Activated CD4-positive, alpha-beta T cell treated with anti-CD3 and anti-CD28 coated beads for 48 hours (primary cell): ENCODE data around the gene C4orf51.
A peak's percentile ranks its signal among the peaks of the same experiment; 100 is the strongest.
"Not testable (repeated sequence)": the region's sequence is repeated elsewhere in the genome, so short reads cannot be mapped to it uniquely, and the experiment has no call there.

Experiments
- DNase-seq: peaks from one replicate; pipeline ENCODE4 v3.0.0-alpha.2; 2020

Gene C4orf51

DNA sequence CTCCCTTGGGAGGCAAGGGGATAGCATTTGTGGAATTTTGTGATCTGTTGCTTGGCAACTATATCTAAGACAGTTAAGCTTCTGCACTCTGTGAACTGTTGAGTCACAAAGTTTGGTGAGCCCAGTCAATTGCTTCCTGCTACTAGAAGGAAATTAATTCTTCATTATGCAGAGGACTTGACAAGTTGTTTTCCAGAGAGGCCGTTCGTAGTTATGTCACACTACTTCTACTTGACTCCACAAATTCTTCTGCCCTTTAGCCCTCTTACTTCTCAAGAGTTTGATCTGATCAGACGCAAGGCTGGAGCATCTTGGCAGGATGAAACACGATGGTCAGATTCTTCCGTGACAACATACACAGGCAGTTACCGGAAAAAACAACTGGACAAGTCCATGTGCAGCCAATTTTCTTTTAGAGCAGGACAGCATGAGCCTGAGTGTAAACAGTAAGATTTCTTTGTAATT lies at the start of gene C4orf51:
TSS of gene C4orf51 (plus strand) at position 156 of the 465 bp plus-strand sequence. CDS start at position 214, 58 bp downstream.
- no peak for DNase-seq

DNA sequence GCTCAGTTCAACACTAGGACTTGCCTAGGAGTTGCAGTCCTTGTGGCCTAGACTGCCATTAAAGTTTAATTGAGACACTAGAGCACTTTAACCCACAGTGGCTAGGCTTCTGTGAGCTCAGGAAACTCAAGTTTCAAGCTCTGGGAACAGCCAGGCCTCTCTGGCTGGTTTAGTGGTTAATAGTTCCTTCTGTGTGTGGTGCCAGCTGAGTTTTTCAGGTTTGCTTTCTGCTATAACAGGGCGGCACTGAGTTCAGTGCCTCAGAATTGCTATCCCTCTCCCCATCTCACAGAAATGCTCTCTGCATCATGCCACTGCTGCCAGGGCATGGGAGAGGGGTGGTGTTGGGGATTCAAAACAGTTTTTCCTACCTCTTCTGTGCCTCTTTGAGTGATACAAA lies 44.8 kb upstream of the C4orf51 start:
- DNase-seq, result no peak

DNA sequence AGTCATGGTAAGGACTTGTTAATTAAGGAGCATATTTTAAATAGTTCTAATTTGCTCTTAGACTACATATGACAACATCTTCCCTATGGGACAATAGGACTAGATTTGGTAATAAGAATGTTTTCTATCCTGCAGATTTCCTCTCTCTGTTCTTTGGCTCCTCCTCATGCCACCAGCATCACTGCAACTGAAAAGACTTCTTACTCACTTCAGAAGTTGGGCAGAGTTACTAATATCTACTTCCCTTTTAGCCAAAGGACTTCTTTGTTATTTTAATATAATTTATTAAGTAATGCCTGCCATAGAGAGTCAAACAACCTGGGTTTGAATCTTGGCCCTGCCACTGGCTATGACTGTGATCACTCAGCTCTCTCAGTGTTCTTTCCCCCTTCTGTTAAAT lies 44.3 kb upstream of the C4orf51 start:
- DNase-seq, result no peak

DNA sequence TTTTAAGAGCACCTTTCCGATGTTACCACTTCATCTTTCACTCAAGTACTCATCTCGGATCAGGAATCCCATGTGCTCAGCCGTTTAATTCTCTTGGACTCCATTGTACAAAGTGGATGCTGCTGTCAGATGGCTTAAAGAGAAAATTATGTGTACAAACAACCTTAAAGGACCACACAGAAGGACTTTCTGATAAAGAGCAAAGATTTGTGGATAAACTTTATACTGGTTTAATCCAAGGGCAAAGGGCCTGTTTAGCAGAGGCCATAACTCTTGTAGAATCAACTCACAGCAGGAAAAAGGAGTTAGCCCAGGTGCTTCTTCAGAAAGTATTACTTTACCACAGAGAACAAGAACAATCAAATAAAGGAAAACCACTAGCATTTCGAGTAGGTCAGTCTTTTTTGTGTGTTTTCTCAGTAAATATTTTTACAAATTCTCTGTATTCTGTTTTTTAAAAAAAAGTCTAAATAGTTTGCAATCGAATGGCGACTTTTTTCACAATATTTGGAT lies 40.7 kb upstream of the C4orf51 start:
- DNase-seq, result no peak

DNA sequence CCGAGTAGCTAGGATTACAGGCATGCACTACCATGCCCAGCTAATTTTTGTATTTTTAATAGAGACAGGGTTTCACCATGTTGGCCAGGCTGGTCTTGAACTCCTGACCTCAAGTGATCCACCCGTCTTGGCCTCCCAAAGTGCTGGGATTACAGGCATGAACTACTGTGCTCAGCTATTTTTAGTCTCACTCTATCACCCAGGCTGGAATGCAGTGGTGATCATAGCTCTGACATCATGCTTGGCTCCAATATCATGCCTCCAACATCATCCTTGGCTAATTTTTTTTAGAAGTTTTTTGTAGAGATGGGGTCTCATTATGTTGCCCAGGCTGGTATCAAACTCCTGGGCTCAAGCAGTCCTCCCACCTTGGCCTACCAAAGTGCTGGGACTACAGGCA lies 39.7 kb upstream of the C4orf51 start:
- DNase-seq, result not testable (repeated sequence)

DNA sequence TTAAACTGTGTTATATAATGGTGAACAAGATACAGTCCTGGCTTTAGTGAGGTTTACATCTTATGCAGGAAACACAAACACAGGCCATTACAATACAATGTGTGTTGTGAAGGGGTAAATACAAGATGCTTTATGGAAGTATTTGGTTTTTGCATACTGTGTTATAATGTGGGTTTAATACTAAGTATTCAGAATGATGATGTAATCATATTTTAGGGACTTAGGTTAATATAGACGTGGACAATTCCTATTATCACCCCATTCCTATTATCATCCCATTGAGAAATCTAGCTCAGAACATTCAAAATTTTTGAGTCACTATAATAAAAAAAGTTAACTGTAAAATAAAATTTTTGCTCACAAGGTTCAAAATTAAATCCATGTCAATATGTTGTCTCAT lies 36.7 kb upstream of the C4orf51 start:
- no peak for DNase-seq

DNA sequence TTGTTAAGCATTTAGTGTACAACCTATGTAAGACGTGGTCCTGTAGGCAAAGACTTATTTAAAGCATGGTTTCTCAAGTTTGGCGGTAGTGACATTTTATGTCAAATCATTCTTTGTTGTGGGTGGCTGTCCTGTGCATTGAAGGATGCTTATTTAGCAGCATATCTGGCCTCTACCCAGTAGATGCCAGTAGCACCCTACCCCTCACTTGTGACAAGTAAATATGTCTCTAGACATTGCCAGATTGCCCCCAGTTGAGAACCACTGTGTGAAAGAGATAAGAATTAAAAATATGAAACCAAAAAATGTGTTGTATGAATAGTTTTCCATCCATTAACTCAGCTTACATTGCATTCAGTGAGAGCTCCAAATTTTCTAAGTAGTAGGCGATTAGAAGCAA lies 35.2 kb upstream of the C4orf51 start:
- DNase-seq, result no peak

DNA sequence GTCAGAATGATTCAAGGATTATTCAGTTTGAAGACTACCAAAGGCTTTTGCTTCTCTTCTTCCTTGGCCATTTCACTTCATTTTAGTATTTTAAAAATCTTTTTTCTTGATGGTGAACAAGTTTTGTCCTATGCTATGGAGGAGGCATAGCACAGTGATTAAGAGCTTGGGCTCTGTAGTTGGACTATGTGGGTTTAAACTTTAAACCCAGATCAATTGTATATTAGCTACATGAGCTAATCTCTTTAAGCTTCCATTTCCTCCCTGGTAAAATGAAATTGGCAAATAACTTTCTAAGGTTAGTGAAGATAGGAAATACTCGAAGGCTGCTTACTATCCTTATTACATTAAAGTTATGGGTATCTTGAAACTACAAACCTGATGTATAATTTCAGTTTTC lies 23.8 kb upstream of the C4orf51 start:
- DNase-seq, result no peak

DNA sequence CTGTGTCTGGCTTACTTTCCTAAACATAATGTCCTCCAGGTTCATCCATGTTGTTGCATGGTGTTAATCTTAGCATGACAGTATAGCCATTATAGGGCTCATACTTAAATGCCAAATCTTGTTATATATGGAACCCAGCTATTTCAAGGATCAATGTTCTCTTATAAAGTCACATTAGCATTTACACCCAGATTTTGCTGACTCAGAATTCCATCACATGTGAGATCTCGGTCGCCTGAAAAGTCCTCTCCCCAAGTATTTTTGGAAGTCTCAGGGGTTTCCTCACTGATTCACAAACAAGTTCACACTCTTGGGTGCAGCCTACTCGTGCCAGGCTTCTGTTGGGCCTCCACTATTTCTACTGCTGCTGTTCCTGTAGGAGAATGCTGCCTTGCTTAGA lies 19.9 kb upstream of the C4orf51 start:
- DNase-seq, result no peak

DNA sequence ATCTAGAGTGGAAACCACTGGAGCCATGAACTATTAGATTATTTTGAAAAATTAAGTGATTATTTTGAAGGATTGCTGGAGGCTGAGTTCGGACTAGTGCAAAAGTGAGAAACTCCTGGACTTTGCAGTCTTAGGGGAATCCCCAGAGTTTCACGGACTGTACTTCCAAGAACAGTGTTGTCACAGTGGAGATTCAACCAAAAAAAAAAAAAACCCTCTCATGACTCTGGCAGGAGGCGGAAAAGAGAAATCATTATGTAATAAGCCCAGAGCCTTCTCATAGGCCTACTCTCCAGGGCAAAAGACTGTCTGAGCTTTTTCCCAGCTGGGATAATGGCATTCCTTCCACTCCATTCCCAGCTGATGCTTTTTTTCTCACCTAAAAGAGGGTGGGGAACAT lies 16.8 kb upstream of the C4orf51 start:
- DNase-seq, result no peak

DNA sequence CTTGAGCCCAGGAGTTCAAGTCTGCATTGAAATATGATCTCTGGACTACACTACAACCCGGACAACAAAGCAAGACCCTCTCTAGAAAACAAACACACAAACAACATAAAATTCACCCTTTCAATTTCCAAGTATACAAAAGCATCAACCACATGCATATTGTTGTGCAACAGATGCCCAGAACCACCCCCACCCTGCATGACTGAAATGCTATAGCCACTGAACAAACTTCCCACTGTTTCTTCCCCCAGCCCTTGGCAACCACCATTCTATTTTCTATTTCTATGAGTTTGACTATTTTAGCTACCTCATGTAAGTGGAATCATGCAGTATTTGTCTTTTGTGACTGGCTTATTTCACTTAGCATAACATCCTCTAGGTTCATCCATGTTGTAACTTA lies 14.2 kb upstream of the C4orf51 start:
- no peak for DNase-seq

DNA sequence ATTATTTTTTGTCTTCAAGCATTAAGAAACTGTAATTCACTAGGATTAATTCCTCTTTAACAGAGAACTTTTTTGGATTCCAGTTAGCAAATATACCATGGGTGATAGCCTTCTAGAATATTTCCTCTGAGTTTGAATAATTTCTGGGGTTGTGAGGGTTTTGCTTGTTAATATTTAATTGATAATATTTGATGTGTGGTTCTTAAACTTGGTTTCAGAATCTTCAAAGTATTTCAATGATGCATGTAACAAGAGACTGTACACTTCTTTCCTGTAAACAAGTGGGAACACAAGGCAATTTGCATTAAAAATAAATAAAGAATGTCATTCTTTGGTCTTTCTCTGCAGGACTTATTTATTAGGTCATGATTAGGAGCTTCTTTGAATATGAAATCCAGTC lies 9.5 kb upstream of the C4orf51 start:
- no peak for DNase-seq

DNA sequence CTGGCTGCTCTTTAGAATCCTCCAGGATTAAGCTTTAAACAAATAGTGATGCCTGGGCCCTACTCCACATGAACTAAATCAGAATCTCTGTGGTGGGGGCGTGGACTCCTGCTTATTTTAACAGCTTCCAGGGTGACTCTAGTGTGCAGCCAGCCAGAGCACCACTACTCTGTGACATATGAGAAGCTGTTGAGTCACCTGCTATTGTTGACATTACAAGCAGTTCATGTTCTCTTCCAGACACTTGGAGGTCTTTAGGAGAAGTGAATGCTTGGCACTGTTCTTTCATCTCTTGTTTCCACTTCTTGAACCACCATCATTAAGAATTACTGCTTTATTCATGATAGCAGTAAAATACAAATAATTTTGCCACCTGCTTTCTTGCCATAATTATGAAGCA lies 426 bp upstream of the C4orf51 start:
- no peak for DNase-seq

DNA sequence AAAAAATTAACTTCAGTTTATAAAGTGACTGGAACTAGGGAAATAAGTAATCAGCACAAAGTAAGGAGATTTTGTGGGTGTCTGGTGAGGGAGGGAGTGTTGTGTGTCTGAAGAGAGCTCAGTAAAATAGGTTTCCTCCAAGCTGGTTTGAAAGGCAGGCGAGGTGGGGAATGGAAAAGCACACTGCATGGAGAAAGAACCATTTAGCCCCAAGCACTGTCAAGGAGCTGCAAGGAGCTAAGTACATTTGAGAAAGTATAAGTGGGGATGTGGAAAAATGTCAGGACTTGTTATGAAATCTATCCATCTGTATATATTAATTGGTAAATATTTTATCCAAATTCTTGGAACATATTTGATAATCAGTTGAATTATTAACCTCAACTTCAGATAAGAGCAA lies 956 bp downstream of the C4orf51 start:
- DNase-seq, result no peak

DNA sequence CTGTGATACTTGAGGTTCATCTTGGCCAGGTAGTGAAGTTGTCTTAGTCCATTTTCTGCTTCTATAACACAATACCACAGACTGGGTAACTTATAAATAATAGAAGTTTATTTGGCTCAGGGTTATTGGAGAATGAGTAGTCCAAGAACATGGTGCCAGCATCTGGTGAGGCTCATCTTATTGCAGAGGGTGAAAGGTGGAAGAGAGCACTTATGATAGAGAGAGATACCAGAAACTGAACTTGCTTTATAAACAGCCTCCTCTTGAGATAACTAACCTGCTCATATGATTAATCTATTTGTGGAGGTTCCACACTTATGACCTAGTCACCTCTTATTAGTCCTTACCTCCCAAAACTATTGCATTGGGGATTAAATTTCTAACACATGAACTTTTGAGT lies 1.6 kb downstream of the C4orf51 start:
- DNase-seq, result no peak

DNA sequence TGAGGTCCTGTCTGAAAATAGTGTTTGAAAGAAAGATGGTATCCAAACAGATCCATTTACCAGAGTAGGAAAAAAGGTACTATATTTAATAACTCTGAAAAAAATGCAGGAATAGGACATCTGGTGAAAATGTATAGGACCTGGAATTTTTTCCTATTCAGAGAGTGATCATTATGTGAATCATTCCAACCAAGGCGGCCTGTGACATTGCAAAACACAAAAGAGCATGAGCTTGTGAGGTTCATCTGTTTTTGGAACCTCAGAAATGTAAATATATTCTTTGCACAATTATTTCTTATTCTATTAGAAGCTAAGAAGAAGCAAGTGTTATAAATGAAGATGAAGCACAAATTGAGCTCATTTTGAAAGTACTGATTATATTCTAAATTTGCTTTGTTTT lies 2.0 kb downstream of the C4orf51 start:
- no peak for DNase-seq

DNA sequence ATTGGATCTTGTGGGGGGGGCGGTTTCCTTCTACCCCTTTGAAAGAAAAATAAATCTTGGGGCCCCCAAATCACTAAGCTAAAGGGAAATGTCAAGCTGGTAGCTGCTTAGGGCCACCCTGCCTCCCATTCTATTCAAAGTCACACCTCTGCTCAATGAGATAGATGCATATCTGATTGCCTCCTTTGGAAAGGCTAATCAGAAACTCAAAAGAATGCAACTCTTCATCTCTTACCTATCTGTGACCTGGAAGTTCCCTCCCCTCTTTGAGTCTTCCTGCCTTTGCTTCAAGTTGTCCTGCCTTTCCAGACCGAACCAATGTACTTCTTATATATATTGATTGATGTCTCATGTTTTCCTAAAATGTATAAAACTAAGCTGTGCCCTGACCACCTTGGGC lies 7.0 kb downstream of the C4orf51 start:
- DNase-seq, result no peak

DNA sequence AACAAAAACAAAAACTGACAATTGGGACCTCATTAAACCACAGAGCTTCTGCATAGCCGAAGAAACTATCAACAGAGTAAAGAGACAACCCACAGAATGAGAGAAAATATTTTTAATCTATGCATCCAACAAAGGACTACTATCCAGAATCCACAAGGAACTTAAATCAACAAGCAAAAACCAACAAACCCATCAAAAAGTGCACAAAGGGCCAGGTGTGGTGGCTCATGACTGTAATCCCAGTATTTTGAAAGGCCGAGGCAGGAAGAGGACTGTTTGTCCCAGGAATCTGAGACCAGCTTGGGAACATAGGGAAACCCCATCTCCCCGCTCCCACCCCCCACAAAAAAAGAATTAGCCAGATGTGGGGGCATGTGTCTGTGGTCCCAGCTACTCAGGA lies 10.7 kb downstream of the C4orf51 start:
- no peak for DNase-seq

DNA sequence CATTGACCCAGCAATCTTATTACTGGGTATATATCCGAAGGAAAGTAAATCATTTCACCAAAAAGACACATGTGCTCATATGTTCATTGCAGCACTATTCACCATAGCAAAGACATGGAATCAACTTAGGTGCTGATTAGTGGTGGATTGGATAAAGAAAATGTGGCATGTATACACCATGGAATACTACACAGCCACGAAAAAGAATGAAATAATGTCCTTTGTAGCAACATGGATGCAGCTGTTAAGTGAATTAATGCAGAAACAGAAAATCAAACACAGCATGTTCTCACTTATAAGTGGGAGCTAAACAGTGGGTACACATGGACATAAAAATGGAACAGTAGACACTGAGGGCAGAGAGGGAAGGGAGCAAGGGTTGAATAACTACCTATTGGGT lies 11.5 kb downstream of the C4orf51 start:
- not testable (repeated sequence) for DNase-seq

DNA sequence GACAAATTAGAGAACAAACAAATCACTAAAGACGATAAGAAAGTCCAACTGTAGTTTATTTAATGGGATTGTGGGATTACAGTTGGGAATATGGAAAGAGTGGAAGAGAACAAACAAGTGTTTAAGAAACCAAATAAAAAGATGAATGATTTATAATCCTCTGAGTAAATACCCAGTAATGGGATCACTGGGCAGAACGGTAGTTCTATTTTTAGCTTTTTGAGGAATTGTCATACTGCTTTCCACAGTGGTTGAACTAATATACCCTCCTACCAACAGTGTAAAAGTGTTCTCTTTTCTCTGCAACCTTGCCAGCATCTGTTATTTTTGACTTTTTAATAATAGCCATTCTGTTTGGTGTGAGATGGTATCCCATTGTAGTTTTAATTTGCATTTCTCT lies 15.0 kb downstream of the C4orf51 start:
- no peak for DNase-seq

DNA sequence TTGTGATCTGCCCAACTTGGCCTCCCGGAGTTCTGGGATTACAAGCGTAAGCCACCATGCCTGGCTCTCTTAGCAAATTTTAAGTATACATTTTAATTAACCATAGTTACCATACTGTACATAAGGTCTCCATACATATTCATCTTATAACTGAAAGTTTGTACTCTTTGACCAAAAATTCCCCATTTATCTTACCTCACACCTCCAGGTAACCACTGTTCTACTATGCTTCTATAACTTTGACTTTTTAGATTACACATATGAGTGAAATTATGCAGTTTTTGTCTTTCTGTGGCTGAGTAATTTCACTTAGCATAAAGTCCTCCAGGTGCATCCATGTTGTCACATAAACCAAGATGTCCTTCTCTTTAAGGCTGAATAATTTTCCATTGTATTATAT lies 17.4 kb downstream of the C4orf51 start:
- no peak for DNase-seq

DNA sequence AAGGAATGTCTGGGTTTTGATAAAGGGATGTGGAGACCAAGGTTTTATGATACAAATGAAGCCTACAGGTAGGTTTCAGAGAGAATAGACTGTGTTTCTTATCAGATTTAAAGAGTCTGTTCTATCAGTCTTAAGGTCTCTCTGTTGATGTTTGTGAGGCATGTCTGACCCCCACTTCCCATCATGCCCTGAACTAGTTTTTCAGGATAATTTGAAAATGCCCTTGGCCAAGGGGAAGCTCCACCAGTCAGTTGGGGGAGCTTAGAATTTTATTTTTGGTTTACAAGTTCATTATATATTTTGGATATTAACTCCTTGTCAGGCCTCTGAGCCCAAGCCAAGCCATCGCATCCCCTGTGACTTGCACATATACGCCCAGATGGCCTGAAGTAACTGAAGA lies 18.6 kb downstream of the C4orf51 start:
- no peak for DNase-seq

DNA sequence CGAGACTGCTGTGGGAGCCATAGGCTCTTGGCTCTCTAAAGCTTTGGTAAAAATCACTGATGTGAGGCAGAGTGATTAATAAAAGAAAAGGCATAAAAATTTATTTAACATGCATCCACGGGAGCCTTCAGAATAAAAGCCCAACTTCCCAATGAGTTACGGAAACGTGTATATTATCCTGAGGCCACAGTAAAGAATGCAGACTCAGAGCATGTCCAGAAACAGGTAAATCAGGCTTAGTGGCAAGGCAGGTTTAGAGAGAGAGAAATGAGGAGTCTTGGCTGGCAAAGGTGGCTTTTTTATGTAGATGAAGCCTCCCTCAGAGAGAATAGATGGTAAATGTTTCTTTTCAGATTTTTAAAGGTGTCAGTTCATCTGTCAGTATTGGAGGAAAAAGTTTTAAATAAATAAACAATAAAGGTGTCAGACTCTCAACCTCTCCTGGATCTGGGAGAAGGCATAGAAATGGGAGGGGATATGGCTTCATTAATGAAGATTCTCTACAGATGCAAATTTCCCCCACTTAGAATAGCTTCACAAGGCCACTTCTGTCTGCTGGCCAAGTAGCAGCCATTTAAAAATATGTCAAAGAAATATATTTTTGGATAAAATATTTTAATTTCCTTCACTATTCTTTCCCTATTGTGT lies 24.0 kb downstream of the C4orf51 start:
- DNase-seq, result no peak

DNA sequence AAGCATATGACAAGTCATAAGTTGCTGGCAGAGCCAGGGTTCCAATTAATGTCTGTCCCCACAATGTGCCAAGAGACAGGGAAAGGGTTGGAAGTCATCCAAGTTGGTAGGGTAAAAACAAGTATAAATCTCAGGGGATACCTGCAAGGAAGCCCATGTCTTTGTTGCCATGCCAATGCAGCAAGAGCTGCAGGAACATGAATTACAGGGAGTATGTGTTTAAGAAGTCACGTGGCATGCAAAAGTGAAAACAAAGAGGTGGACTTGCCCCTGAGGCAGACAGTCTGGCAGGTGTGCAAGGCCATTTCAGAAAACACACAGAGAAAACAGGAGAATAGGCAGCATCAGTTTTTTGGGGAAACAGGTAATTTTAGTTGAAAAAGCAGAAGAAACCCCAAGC lies 29.4 kb downstream of the C4orf51 start:
- DNase-seq, result no peak

DNA sequence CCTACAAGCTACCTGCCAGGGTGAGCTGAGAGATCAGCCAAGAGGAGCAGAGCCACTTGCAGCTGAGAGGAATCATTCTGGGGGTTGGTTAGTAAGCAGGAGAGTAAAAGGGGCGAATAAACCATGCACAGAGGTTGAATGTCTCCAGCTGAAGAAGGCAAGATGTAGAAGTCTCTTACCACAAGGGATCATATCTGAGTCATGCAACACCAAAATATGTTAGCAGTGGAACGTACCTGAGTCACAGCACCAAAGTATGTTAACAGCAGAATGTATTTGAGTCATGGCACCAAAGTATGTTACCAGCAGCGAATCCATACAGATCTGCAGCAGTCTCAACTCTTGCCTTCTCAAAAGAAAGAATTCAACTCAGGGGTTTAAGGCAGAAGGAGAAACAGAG lies 29.9 kb downstream of the C4orf51 start:
- DNase-seq, result peak; percentile 24
